RWPE2 (cell line): ENCODE measurements around the gene PIP4K2A.

ENCODE experiments used
- ATAC-seq: fragments of 200-7000 bp; cut with Tn5 transposase; 3 replicates; pipeline ENCODE4 v1.9.1; 2021; ENCODE audit warnings: low read depth
- DNase-seq: peaks from one replicate; pipeline ENCODE4 v3.0.0-alpha.2; 2020; ENCODE audit warnings: low spot score
- H3K27ac ChIP-seq: fragments of 450-650 bp; 2 replicates; pipeline ENCODE4 v1.5.1; 2017; ENCODE audit warnings: mild to moderate bottlenecking; ENCODE audit not compliant: poor library complexity, severe bottlenecking
- H3K27me3 ChIP-seq: fragments of 250-450 bp; sonication (Bioruptor Pico); 2 replicates; pipeline ENCODE4 v1.5.1; 2021; ENCODE audit warnings: mild to moderate bottlenecking, moderate library complexity; ENCODE audit not compliant: insufficient read depth, poor library complexity, severe bottlenecking
- H3K36me3 ChIP-seq: fragments of 250-450 bp; sonication (Bioruptor Pico); 2 replicates; pipeline ENCODE4 v1.5.1; 2020; ENCODE audit warnings: low read depth, mild to moderate bottlenecking, moderate library complexity
- H3K4me1 ChIP-seq: fragments of 250-450 bp; sonication (Bioruptor Pico); 2 replicates; pipeline ENCODE4 v1.5.1; 2021; ENCODE audit warnings: mild to moderate bottlenecking, moderate library complexity; ENCODE audit not compliant: insufficient read depth, poor library complexity, severe bottlenecking
- H3K4me3 ChIP-seq: fragments of 250-450 bp; sonication (Bioruptor Pico); 2 replicates; pipeline ENCODE4 v1.5.1; 2021; ENCODE audit warnings: mild to moderate bottlenecking, moderate library complexity; ENCODE audit not compliant: severe bottlenecking
- H3K9me3 ChIP-seq: fragments of 250-450 bp; sonication (Bioruptor Pico); 2 replicates; pipeline ENCODE4 v1.5.1; 2021; ENCODE audit warnings: mild to moderate bottlenecking, moderate library complexity; ENCODE audit not compliant: severe bottlenecking
- CTCF ChIP-seq: fragments of 450-650 bp; IDR thresholded peaks from one replicate; pipeline ENCODE4 v1.5.1; 2017; ENCODE audit warnings: mild to moderate bottlenecking, moderate library complexity; ENCODE audit not compliant: poor library complexity, severe bottlenecking

Gene PIP4K2A

DNA sequence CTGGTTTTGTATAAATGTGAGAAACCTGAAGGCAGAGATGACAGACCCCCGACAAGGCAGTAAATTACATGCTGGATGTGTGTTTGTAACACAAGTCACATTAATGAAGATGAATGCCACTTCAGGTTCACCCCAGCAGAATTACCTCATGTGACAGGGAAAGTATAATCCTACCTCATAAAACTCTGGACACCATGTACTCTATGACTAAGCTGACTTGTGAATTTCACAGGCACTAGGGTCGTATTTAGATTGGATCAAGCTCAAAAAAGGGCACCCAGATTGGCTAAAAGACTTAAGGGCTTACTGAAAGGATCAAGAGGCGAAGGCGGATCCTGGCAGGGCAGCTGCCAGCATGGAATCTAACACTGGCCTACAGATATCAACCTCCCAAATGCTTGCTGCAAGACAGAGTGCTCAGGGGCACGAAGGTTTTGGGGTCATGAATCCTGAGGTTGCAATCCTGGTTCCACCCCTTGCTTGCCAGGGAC lies 161.4 kb downstream of the PIP4K2A start:
- no peak for TF ChIP-seq CTCF
- Histone ChIP-seq H3K36me3 (peaks cover 14% of the 10 kb centered on the region), H3K27ac (no peak overlapping the region), H3K27me3 (no peaks in the 10 kb centered on the region), H3K9me3 (no peaks in the 10 kb centered on the region), H3K4me3 (no peak overlapping the region), H3K4me1 (no peaks in the 10 kb centered on the region)
- ATAC-seq (peak; percentile 42; the same call in 2 of the 3 replicates), DNase-seq (no peak)

DNA sequence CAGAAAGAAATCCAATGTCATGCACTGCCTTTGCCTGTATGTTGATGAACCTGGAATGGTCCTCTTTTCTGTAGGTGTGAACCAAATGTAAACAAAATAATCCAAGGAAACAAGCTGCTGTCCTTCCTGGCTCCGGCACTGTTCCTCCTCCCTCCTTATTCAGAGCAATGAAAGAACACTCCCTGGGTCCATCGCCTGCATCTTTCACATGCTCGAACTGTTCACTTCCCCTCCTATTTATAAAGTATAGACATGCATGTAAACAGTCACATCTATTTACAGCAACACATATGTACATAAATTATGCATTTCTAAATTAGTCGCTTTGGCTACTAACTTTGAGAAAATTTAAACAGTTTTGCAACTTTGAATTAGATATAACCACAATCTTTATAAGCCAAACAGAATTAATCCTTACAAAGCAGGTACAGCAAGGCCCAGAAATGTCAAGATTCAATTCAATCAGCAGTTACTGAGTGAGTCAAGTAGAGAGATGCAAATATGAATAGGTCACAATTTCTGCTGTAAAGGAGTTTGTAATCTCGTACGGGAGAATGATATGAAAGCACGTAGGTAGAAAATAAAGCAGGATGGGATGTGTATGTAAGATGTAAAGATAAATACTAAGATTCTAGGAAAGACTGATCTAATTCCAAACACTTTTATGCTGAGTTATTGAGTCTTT lies 162.6 kb downstream of the PIP4K2A start:
- ATAC-seq = no peak
- Histone ChIP-seq H3K27me3 (no peaks in the 10 kb centered on the region), H3K27ac (no peak overlapping the region), H3K9me3 (no peaks in the 10 kb centered on the region), H3K4me1 (no peaks in the 10 kb centered on the region), H3K36me3 (peaks cover 14% of the 10 kb centered on the region), H3K4me3 (no peak overlapping the region)
- no peak for DNase-seq
- no peak for TF ChIP-seq CTCF

DNA sequence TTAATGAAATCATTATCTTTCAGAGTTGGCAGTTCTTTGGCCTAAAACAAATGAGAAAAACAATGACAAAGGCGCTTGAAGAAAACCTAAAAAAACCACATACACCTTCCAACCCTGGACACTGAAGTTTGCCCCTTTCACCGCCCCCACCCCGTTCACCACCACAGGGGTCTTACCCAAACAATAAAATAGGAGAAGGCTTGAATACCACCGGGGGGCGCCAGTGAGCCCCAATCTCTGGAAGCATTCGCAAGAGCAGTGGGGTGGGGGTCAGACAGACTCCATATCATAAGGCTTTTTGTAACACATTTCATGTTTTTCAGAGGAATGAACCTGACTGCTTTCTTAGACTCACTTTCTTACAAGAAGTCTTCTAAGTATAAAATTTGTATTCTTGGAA lies 163.6 kb downstream of the PIP4K2A start:
- Histone ChIP-seq H3K27me3 (no peaks in the 10 kb centered on the region), H3K4me1 (no peaks in the 10 kb centered on the region), H3K27ac (no peak overlapping the region), H3K4me3 (no peak overlapping the region), H3K9me3 (no peaks in the 10 kb centered on the region), H3K36me3 (peaks cover 14% of the 10 kb centered on the region)
- DNase-seq = no peak
- TF ChIP-seq CTCF = peak; percentile 49
- ATAC-seq = no peak

DNA sequence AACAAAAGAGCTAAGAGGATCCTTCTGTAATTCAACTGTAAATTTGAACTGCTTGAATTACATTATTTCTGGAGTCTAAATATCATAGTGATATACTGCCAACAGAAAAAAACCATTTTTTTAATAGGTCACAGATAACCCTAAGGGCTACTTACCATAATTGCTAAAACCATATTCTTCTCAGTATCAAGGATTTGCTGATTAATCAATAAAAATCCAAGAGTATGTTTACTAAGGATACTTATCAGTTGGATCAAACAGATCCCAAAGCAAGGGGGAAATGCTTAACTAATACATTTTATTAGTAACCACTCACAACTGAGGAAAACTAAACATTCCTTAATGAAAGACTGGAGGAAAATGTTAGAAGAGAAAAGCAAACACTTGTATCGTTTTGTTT lies 166.0 kb downstream of the PIP4K2A start:
- ATAC-seq (no peak), DNase-seq (no peak)
- Histone ChIP-seq H3K27ac (no peak overlapping the region), H3K4me3 (no peak overlapping the region), H3K27me3 (no peaks in the 10 kb centered on the region), H3K9me3 (no peaks in the 10 kb centered on the region), H3K4me1 (no peaks in the 10 kb centered on the region), H3K36me3 (peaks cover 14% of the 10 kb centered on the region)
- no peak for TF ChIP-seq CTCF

DNA sequence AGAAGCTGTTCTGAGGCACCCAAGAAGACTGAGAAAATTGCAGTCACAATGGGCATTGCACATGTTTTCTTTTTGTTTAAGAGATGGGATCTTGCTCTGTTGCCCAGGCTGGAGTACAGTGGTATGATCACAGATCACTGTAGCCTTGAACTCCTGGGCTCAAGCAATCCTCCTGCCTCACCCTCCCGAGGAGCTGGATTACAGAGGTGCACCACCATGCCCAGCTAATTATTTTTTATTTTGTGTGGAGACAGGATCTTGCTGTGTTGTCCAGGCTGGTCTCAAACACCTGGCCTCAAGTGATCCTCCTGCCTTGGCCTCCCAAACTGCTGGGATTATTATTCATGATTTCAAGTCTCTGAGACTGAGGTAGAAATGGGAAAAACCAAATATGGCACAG lies 168.7 kb downstream of the PIP4K2A start:
- no peaks in the 10 kb centered on the region for H3K27me3 ChIP-seq
- H3K9me3 ChIP-seq = no peaks in the 10 kb centered on the region
- no peak for TF ChIP-seq CTCF
- H3K36me3 ChIP-seq = peaks cover 14% of the 10 kb centered on the region
- no peaks in the 10 kb centered on the region for H3K4me1 ChIP-seq
- no peak overlapping the region for H3K4me3 ChIP-seq
- no peak overlapping the region for H3K27ac ChIP-seq
- DNase-seq (no peak), ATAC-seq (no peak)
